Esophagus (tissue), 2 donors: ENCODE results near the gene C10orf120. TPM values are rescaled to one million over a fixed set of nuclear protein-coding genes. Genes with fewer than 3 reads are reported as not detected.

Experiments
- polyA plus RNA-seq, 2 donors: library from polyadenylated mRNA; stranded (reverse); fragments of 200-250 nt; gene quantifications; one replicate each; pipeline ENCODE4 v1.2.3, GENCODE V29; 2013
- donor health status: healthy with polysubstance abuse.
- donor health status: Bipolar disorder and iron deficiency.

The C10orf120 gene
- polyA plus RNA-seq, 2 donors = not detected

Other genes starting within 250 kb of the C10orf120 start
- gene ARMS2, start 245.2 kb downstream of the C10orf120 start, polyA plus RNA-seq = not detected
- 10 to 100 TPM; 11.7 to 19.5 TPM for gene HTRA1, start 238.3 kb downstream of the C10orf120 start, polyA plus RNA-seq
- under 1 TPM; 0.16 to 0.35 TPM for gene DMBT1, start 139.1 kb downstream of the C10orf120 start, polyA plus RNA-seq
- 1 to 10 TPM in 1 of 2 donors, under 1 TPM in 1; 0.32 to 1.3 TPM for gene CUZD1, start 146.0 kb upstream of the C10orf120 start, polyA plus RNA-seq
- gene FAM24B, start 179.7 kb upstream of the C10orf120 start, polyA plus RNA-seq = 1 to 10 TPM; 1.9 to 2.6 TPM
- not detected for gene FAM24A, start 210.8 kb upstream of the C10orf120 start, polyA plus RNA-seq